Measurements from ENCODE around the gene HSPBP1.
"Not testable (repeated sequence)": the region's sequence is repeated elsewhere in the genome, so short reads cannot be mapped to it uniquely, and the experiment has no call there.

The HSPBP1 gene

GRCh38 chr19:55230780-55231179, 49.1 kb downstream of the HSPBP1 start:
- DNase-seq: no peak

DNA sequence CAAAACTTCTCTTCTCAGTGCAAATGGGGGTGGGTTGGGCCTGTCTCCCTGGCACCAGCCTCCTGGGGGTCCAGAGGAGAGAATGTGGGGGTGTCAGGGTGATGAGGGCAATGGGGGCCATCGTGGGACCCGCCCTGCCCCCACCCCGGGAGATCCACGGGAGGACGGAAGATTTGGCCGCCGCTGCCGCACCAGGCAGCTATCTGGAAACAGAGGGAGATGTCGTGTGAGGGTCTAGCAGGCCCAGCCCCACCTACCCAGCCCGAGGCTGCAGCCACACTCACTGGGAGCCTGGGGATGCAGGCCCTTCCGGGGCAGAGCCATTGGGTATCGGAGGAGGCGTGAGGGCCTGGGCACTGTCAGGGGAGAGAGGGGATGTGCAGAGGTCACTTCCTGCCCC, 49.6 kb downstream of the HSPBP1 start:
- DNase-seq: no peak

GRCh38 chr19:55229789-55230182, 50.1 kb downstream of the HSPBP1 start:
- no peak for DNase-seq

- no peak for DNase-seq
These were observed 50.6 kb downstream of the HSPBP1 start for GRCh38 chr19:55229145-55229788.

- DNase-seq: no peak
These were observed 51.4 kb downstream of the HSPBP1 start, which contains the start of gene TMEM86B for GRCh38 chr19:55228403-55229031. Gene TMEM86B (minus strand): TSS chr19:55228763. CDS start chr19:55228741, 22 bp downstream.

DNA sequence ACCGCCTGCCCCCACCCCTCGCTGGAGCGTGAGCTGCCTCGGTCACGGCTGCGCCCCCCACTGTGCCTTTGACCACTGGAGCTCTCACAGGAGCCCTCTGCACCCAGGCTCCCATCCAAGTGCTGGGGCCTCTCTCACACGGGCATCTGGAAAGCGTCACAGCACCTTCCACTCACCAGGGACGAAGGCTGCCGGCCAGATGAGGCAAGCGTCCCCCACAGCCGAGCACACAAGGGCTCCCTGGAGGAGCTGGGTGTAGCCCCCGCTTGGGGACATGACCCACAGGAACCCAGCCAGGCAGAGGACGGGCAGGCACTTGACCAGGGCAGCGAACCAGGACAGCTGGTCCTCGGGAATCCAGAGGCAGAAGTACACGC, 51.9 kb downstream of the HSPBP1 start:
- DNase-seq: no peak

DNA sequence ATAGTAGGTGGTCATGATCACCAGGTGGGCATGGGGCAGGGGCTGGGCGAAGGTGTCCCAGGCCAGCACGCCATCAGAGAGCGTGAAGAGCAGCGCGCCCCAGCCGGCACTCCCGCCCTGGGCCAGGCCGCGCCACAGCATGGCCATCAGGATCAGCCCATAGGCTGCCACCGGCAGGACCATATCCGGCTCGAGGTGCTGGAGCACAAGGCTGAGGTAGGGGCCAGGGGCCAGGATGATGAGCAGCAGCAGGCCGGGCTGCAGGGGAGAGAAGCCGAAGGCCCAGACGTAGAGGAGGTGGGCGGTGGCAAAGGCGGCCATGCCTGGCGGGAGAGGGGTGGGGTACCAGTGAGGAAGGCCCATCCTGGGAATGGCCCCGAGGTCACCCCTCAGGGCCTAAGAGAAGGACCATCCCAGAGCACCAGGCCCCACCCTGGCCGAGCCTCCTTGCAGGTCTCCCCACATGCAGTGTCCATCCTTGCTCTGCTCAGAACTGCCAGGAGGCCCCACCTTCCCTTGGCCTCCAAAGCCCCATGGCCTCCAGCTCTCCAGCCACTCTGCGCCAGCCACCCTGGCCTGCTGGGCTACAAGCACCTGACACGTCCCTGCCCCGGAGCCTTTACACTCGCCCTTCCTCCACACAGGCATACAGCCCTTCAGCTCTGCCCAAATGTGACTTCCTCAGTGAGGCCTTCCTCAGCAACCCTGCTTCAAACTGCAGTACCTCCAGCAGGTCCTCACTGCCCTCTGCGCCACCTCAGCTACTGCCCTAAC, 52.5 kb downstream of the HSPBP1 start:
- DNase-seq: no peak

- no peak for DNase-seq
These were observed 53.1 kb downstream of the HSPBP1 start for GRCh38 chr19:55226788-55227187.

GRCh38 chr19:55226273-55226672, 53.6 kb downstream of the HSPBP1 start:
- DNase-seq: no peak

DNA sequence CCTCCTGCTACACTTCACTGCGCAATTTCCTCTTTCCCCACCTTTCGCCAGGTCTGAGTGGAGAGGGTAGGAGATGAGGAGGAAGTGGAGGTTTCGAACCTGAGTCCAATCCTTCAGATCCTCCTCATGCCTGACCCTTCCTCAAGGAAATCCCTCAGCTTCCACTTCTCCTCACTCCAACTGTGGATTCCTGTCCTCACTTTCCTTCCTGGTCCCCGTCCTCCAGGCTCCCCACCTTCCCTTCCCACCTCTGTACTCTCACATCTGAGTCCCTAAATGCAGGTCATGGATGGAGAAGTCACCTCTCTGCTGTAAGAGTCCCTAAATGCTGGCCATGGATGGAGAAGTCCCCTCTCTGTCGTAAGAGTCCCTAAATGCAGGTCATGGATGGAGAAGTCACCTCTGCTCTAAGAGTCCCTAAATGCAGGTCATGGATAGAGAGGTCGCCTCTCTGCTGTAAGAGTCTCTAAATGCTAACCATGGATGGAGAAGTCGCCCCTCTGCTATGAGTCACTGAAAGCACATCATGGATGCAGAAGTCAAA, 54.4 kb downstream of the HSPBP1 start:
- DNase-seq: no peak

DNA sequence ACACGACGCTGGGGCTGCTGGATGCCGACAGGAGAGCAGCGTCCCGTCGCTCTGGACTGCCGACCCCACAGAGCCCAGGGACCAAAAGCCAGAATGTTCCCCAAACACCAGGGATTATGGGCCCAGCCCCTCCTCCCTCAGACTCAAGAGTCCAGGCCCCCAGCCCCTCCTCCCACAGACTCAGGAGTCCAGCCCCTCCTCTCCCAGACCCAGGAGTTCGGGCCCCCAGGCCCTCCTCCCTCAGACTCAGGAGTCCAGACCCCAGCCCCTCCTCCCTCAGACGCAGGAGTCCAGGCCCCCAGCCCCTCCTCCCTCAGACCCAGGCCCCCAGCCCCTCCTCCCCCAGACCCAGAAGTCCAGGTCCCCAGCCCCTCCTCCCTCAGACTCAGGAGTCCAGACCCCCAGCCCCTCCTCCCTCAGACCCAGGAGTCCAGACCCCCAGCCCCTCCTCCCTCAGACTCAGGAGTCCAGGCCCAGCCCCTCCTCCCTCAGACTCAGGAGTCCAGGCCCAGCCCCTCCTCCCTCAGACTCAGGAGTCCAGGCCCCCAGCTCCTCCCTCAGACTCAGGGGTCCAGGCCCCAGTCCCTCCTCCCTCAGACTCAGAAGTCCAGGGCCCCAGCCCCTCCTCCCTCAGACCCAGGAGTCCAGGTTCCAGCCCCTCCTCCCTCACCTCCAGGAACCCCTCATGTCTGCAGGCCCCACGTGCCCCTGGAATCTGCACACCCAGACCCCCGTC, 55.1 kb downstream of the HSPBP1 start:
- not testable (repeated sequence) for DNase-seq

GRCh38 chr19:55224038-55224665, 55.8 kb downstream of the HSPBP1 start:
- DNase-seq: no peak

GRCh38 chr19:55223291-55224037, 56.4 kb downstream of the HSPBP1 start:
- no peak for DNase-seq

DNA sequence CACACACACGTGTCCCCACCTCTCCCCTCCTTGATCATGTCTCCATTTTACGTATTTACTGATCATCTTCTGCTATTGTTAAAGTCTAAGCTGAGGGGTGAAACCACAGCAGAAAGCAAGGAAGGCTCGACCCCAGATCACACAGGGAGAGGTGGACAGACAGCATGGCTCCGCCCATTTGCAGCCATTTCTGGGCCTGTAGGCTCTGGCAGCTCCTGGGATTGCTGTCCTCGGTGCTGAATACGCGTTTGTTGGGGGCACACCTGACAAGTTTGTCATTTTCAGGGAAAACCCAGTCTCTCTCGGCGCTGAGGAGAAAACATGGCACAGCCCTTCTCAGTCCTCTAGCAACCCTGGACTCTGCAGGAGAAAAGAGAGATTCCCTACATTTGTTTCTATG, 59.4 kb downstream of the HSPBP1 start:
- no peak for DNase-seq

DNA sequence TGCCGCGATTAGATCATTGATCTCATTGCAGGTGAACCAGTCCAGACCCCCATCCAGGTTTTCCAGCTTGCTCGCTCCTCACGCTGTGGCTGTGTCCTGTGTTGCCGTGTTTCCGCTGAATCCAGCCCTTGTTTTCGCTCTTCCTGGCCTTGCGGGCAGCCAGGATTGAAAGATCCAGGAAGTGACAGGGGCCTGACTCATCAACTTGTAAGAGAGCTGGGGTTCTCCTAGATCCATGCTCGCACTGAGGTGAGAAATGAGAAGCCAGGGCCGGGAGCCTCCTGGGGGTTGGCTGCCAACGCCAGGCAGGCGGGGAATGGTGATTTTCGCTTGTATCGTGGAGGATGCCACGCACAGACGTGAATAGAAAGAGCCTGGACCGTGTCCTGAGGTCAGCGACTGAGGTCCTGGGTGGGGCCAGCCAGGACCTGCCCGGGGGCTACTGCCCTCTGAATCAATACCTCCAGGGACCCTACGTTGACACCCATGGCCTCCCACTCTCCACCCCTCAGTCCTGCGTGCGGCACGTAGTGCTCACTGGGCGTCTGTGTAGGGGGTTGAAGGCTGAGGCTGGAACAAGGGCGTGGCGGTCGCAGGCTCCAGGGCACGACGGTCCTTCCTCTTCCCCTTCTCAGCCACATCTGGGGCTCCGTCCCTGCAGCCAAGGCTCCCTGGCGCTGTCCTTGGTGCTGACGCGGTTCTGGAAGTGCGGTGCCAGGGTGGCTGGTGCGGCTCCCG, 63.3 kb downstream of the HSPBP1 start:
- peak; percentile 7 for DNase-seq

- DNase-seq: no peak
These were observed 66.4 kb downstream of the HSPBP1 start for GRCh38 chr19:55213547-55213946.

GRCh38 chr19:55212447-55212846, 67.5 kb downstream of the HSPBP1 start:
- DNase-seq: no peak

Data from effector CD8-positive, alpha-beta T cell (primary cell).